ES-I3 (cell line): Measurements from ENCODE around the gene PUS7.
A peak's percentile ranks its signal among the peaks of the same experiment; 100 is the strongest.
"Not testable (repeated sequence)": the region's sequence is repeated elsewhere in the genome, so short reads cannot be mapped to it uniquely, and the experiment has no call there.

ENCODE experiments used
- H3K36me3 ChIP-seq: 2 replicates; pipeline ENCODE4 v1.6.1; 2013; ENCODE audit warnings: mild to moderate bottlenecking, low read length, control low read depth, moderate library complexity; ENCODE audit not compliant: insufficient read depth
- H3K4me1 ChIP-seq: 2 replicates; pipeline ENCODE4 v1.6.1; 2013; ENCODE audit warnings: mild to moderate bottlenecking, control low read depth, low read length; ENCODE audit not compliant: insufficient read depth
- H3K9ac ChIP-seq: 2 replicates; pipeline ENCODE4 v1.6.1; 2013; ENCODE audit warnings: low read depth, mild to moderate bottlenecking, low read length, moderate library complexity
- H3K9me3 ChIP-seq: 2 replicates; pipeline ENCODE4 v1.6.1; 2013; ENCODE audit warnings: mild to moderate bottlenecking, low read length, moderate library complexity; ENCODE audit not compliant: control insufficient read depth, insufficient read depth

Gene PUS7

GRCh38 chr7:105521027-105521716 is 899 bp downstream of the PUS7 start:
- peak overlapping the region; percentile 54 for H3K9ac ChIP-seq
- H3K4me1 ChIP-seq, result no peaks in the 10 kb centered on the region
- H3K36me3 ChIP-seq, result no peaks in the 10 kb centered on the region
- no peaks in the 10 kb centered on the region for H3K9me3 ChIP-seq

GRCh38 chr7:105520620-105521019 is 1.5 kb downstream of the PUS7 start:
- not testable (repeated sequence) for H3K9me3 ChIP-seq, H3K4me1 ChIP-seq, H3K36me3 ChIP-seq
- peak overlapping the region; percentile 54; the same call in 1 of the 2 replicates for H3K9ac ChIP-seq

GRCh38 chr7:105519353-105519752 is 2.7 kb downstream of the PUS7 start:
- H3K9me3 ChIP-seq, result no peaks in the 10 kb centered on the region
- no peaks in the 10 kb centered on the region for H3K4me1 ChIP-seq
- H3K36me3 ChIP-seq, result no peaks in the 10 kb centered on the region
- H3K9ac ChIP-seq, result no peak overlapping the region

- H3K4me1 ChIP-seq, H3K9ac ChIP-seq, H3K36me3 ChIP-seq, H3K9me3 ChIP-seq: not testable (repeated sequence)
Observed at GRCh38 chr7:105515610-105516009, 6.5 kb downstream of the PUS7 start.

- Histone ChIP-seq H3K36me3 (peaks cover 4% of the 10 kb centered on the region), H3K9me3 (no peaks in the 10 kb centered on the region), H3K9ac (no peak overlapping the region), H3K4me1 (no peaks in the 10 kb centered on the region)
Observed at GRCh38 chr7:105512926-105513526, 9.0 kb downstream of the PUS7 start.

- Histone ChIP-seq H3K4me1 (no peaks in the 10 kb centered on the region), H3K9me3 (no peaks in the 10 kb centered on the region), H3K9ac (no peak overlapping the region), H3K36me3 (peaks cover 5% of the 10 kb centered on the region)
Observed at GRCh38 chr7:105512415-105512814, 9.7 kb downstream of the PUS7 start.

GRCh38 chr7:105502173-105502572 is 19.9 kb downstream of the PUS7 start:
- H3K4me1 ChIP-seq, result no peaks in the 10 kb centered on the region
- no peaks in the 10 kb centered on the region for H3K9me3 ChIP-seq
- H3K36me3 ChIP-seq, result peaks cover 15% of the 10 kb centered on the region
- no peak overlapping the region for H3K9ac ChIP-seq

- Histone ChIP-seq H3K9me3 (no peaks in the 10 kb centered on the region), H3K36me3 (peaks cover 2% of the 10 kb centered on the region; the same call in 1 of the 2 replicates), H3K9ac (no peak overlapping the region), H3K4me1 (no peaks in the 10 kb centered on the region)
Observed at GRCh38 chr7:105497016-105497415, 25.1 kb downstream of the PUS7 start.

GRCh38 chr7:105496521-105496920 is 25.6 kb downstream of the PUS7 start:
- Histone ChIP-seq H3K9ac (no peak overlapping the region), H3K9me3 (no peaks in the 10 kb centered on the region), H3K4me1 (no peaks in the 10 kb centered on the region), H3K36me3 (peaks cover 2% of the 10 kb centered on the region; the same call in 1 of the 2 replicates)

GRCh38 chr7:105493923-105494315 is 28.2 kb downstream of the PUS7 start:
- H3K36me3 ChIP-seq, result peaks cover 2% of the 10 kb centered on the region; the same call in 1 of the 2 replicates
- no peaks in the 10 kb centered on the region for H3K4me1 ChIP-seq
- H3K9me3 ChIP-seq, result no peaks in the 10 kb centered on the region
- no peak overlapping the region for H3K9ac ChIP-seq

GRCh38 chr7:105493196-105493922 is 28.7 kb downstream of the PUS7 start:
- Histone ChIP-seq H3K4me1 (no peaks in the 10 kb centered on the region), H3K9me3 (no peaks in the 10 kb centered on the region), H3K9ac (no peak overlapping the region), H3K36me3 (peaks cover 2% of the 10 kb centered on the region; the same call in 1 of the 2 replicates)

GRCh38 chr7:105489409-105489808 is 32.7 kb downstream of the PUS7 start:
- no peaks in the 10 kb centered on the region for H3K4me1 ChIP-seq
- H3K9me3 ChIP-seq, result no peaks in the 10 kb centered on the region
- no peaks in the 10 kb centered on the region for H3K36me3 ChIP-seq
- H3K9ac ChIP-seq, result no peak overlapping the region

- Histone ChIP-seq H3K9me3 (no peaks in the 10 kb centered on the region), H3K9ac (no peak overlapping the region), H3K36me3 (no peaks in the 10 kb centered on the region; the same call in 1 of the 2 replicates), H3K4me1 (no peaks in the 10 kb centered on the region)
Observed at GRCh38 chr7:105487579-105488571, 34.2 kb downstream of the PUS7 start.

GRCh38 chr7:105480931-105481330 is 41.1 kb downstream of the PUS7 start:
- H3K9me3 ChIP-seq, result no peaks in the 10 kb centered on the region
- H3K9ac ChIP-seq, result no peak overlapping the region
- H3K4me1 ChIP-seq, result no peaks in the 10 kb centered on the region
- peaks cover 4% of the 10 kb centered on the region; the same call in 1 of the 2 replicates for H3K36me3 ChIP-seq
